Measurements from ENCODE around the gene MIF.
A peak's percentile ranks its signal among the peaks of the same experiment; 100 is the strongest.
"Not testable (repeated sequence)": the region's sequence is repeated elsewhere in the genome, so short reads cannot be mapped to it uniquely, and the experiment has no call there.

MIF gene

DNA sequence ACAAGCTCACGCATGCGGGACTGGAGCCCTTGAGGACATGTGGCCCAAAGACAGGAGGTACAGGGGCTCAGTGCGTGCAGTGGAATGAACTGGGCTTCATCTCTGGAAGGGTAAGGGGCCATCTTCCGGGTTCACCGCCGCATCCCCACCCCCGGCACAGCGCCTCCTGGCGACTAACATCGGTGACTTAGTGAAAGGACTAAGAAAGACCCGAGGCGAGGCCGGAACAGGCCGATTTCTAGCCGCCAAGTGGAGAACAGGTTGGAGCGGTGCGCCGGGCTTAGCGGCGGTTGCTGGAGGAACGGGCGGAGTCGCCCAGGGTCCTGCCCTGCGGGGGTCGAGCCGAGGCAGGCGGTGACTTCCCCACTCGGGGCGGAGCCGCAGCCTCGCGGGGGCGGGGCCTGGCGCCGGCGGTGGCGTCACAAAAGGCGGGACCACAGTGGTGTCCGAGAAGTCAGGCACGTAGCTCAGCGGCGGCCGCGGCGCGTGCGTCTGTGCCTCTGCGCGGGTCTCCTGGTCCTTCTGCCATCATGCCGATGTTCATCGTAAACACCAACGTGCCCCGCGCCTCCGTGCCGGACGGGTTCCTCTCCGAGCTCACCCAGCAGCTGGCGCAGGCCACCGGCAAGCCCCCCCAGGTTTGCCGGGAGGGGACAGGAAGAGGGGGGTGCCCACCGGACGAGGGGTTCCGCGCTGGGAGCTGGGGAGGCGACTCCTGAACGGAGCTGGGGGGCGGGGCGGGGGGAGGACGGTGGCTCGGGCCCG, at the start of gene MIF:
MIF (plus strand) TSS at position 439 of the 765 bp plus-strand sequence; CDS start at position 531, 92 bp downstream.
- peak; percentile 97 for DNase-seq

DNA sequence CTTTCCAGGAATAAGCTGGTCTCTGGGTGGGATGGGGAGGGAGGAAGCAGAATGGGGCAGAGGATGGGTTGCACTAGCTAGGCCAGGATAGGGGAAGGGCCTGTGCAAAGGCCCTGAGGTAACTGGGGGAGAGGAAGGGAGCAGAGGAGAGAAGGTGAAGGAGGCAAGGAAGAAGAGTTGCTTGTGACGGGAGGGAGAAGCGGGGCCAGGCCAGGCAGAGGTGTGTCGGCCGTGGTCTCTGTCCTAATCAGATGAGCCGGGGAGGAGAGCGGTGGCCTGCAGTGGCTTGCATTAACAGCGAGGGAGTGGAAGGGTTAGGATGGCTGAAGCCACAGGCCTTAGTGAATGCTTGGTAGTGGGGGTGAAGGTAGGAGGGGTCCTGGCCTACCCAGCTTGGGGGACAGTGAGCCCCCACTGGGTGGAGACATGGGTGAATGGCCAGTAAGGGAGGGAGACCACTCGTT, 49.4 kb upstream of the MIF start:
- DNase-seq = no peak

DNA sequence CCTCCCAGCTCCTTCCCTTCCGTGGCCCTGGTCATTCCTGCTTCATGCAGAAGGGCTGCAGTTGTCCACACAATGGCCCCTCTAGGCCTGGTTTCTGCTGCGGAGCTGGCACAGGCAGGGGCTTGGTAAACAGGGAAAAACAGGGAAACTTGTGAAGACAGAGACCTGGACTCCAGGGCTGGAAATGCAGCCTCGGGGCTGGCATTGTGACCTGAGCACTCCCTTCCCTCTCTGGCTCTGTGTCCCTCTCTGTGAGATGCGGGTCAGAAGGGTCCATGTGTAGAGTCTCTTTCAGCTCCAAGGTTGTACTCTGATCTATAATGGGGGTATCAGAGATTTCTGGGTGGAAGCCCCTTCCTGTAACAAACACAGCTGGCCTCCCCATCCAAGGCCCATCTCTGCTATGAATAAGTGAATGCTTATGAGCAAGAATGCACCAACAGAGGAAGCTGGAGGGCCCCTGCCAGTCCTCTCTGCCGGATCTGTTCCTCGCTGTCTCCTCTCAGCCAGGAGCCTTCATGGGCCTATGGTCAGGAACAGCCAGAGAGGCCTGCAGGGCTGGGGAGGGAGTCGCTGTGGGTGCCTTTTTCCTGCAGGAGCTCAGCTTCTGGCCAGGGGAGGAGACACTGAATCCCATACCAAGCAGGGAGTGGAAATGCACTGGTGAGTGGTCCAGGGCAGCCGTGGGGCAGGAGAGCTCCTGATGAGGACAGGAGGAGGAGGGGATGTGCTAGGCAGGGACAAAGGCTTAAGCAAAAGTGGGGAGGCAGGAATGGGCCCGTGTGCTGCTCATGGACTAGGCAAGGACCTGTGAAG, 48.7 kb upstream of the MIF start:
- peak; percentile 33 for DNase-seq

DNA sequence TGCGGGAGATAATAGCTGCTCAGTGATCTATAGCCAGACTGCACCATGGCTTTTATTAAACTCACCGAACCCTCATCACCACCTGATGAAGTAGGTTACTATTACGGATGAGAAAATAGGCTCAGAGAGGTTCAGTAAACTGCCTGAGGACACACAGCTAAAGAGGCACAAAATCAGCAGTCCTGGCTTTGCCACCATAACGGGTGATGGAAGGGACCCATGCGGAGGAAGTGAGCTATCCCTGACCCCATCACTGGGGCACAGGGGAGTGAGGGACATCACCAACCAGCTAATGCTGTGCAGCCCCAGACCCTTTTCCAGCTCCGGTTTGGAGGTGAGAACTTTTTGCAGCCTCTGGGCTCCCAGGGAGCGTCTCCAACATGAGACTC, 48.1 kb upstream of the MIF start:
- DNase-seq = no peak

DNA sequence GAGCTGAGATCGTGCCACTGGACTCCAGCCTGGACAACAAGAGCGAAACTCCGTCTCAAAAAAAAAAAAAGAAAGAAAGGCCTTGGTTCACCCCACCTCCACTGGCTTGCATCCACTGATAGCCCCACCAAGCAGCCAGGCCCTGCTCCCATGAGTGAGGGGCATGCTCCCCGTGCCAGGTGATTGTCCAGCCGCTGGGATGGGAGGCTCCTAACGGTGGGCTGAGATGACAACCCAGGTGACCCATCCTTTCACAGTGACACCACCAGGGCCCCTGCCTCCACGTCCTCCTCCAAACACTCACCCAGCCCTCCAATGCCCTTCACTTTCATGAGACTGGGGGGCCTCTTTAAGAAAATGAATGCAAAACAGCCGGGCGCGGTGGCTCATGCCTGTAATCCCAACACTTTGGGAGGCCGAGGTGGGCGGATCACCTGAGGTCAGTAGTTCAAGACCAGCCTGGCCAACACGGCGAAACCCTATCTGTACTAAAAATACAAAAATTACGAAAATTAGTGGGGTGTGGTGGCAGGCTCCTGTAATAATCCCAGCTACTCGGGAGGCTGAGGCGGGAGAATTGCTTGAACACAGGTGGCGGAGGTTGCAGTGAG, 46.8 kb upstream of the MIF start:
- DNase-seq = no peak

DNA sequence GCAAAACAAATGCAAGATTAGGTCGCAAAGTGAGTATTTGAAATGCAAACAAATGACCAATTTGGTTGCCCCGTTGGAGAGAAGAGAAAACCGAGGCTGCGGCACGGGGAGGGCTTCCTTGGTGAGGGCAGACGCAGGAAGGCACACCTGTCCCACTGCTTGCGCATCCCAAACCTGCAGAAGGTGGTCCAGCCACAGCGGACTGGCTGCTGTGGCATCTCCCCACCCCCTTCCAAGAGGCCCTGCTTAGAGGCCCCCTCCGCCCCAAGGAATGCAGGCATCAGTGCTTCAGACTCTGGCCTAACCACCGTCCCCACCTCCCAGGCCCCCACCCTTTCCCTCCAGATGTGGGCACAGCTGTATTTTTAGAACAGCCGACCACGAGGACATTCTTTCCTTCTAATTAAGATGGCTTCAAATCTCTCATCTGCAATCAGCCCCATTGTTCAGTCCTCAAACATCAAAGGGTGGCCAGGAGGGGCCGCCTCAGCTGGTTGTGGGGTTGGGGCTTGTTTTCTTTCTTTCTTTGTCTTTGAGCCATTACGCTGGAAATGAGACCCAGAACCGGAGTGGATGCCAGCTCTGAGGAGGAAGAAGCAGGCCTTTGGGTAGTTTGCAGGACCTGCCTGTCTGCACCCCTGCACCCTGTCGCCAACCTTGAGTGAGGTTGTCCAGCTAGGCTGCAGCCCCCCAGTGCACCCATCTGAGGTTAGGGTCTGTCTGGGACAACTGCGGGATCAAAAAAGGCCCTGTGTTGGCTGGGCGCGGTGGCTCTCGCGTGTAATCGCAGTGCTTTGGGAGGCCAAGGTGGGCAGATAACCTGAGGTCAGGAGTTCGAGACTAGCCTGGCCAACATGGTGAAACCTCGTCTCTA, 46.0 kb upstream of the MIF start:
- no peak for DNase-seq

DNA sequence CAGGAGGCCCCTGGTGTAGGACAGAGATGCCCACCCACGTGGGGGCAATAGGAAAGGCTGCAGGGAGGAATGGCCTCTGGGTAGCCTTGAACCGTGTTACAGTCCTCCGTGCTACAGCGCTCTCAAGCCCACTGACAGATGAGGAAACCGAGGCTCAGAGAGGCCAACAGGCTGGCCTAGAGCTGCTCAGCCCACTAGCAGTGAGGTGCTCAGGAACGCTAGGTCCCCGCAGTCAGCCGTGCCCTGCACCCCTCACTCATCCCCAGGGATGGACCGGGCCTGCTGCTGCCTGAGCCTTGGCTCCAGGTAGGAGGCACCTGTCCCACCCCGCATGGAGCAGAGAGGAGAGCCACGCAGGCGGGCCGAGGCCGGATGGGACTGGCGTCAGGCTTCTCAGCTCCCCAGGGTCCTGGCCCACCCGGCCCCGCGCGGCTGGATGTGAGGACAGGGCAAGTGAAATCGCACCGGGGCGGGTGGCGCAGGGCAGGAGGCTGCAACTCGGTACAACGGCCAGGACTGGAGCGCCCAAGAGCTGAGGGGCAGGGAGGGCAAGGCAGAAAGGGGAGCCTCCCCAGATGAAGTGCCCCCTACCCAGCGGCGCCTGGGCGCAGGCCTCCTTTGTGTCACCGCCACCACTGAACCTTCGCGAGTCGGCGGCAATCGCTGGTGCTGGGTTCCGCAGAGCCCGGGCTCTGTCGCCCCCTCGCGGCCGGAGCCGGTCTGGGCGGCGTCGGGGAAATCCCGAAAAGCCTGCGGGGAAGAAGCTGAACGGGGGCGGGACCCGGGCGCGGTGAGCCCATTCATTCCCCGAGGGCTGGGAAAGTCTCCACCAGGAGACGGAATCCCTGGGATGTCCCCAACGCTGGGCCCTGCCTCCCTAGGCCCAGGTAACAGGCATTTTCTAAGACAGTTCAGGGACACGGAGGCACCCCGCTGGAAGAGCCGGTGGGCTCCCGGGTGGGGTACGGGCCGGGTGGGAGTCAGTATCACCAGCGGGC, 44.9 kb upstream of the MIF start:
- DNase-seq = peak; percentile 82

DNA sequence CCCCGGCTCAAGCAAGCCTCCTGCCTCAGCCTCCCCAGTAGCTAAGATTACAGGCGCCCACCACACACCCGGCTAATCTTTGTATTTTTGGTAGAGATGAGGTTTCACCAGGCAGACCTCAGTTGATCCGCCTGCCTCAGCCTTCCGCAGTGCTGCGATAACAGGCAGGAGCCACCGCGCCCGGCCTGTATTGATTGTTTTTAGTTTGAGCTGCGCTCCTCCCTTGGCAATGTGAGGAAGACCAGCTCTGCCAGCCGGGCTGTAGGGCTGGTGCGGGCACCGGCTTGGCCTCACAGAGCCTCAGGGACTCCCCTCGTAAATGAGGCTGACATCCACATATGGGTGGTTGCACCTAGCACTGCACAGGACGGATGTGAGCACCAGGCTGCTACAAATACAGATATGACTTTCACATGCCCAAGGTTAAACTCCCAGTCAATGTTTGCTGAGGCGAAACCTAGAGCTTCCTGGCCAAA, 44.0 kb upstream of the MIF start:
- no peak for DNase-seq

DNA sequence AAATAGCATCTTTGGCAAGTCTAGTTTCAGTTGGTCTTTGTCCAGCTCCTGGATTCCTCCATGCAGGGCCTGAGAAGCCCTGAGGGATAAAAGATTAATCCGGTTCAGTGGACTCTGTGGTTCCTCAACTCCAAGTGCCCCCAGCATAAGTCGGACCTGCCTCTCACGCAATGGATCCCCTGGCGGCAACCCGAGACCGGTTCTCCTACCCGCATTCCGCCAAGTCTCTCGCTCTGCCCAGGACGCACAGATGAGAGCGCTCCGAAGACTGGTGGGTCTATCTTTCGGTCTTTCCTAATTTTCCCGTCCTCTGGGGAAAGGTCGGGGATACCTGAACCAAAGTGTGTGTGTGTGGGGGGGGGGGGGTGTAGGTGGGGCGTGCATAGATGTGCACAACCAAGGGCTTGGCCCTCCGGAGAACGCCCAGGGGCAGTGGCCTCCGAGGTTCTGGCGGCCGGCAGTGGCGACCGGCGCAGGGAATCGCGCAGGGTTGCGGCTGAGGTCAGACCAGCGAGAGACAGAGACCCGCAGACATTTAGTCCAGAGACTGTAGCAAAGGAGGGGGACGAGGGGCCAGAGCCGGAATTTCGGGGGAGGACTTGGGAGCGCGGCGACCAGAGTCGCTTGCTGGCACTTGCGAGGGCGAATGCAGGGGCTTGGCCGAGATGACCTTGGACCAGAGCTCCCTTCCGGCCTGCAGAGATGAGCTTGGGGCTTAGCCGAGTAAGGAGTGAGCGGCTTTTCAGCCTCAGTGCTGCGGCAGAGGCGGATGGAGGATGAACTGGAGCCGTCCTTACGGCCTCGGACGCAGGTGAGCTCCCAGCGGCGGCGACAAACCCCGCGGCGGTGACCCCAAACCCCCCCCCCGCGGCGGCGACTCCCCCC, 37.2 kb upstream of the MIF start:
- peak; percentile 85 for DNase-seq

DNA sequence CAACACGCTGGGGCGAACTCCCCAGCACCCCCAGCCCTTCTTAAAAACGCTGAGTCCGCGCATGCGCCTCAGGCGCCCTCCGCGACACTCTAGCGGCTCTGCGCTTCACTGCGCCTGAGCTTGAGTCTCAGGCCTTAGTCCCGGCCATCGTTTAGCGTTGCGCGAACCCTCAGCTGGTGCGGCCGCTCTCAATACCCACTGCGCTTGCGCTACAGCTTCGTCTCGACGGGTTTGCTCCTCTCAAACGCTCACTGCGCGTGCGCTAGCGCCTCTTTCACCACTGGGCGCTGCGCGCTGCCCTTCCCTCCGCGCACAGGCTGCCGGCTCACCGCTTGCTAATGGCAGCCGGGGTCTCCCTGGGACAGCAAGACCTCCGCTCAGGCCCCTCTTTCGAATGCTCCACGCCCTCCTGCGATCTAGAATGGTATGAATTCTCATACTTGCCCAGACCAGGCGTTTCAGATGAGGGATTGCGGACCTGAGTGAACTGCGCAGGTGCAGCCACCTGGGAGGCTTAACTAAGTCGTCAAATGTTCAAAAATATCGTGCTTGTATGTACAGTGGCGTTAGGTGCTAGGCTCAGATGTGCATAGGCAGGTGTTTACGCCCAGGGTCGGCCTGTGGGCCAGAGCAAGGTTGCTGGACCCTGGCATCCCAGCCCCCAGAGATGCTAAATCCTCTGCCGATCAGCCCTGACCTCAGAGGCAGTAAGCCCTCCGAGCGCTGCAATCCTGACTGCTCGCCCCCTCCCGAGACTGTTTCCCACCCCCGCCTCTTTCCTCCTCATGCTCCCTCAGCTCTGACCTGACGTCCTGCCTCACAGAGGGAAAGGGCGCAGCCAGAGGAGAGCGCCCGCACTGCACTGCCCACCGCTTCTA, 36.3 kb upstream of the MIF start, which contains the start of gene SLC2A11:
SLC2A11 (plus strand) TSS at position 270 of the 878 bp plus-strand sequence; CDS start at position 395, 125 bp downstream.
- peak; percentile 99 for DNase-seq

DNA sequence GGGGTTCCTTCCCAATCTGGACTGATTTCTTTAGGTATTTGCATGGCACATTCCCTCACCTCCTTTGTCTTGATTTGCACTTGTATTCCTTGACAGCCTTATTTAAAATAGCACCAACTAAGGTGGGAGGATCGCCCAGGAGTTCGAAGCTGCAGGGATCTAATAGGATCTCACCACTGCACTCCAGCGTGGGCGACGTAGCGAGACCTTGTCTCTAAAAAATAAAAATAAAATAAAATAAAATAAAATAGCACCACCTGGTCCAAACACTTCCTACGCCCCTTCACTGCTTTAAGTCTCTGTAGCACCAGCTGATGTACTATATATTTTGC, 35.7 kb upstream of the MIF start:
- no peak for DNase-seq

DNA sequence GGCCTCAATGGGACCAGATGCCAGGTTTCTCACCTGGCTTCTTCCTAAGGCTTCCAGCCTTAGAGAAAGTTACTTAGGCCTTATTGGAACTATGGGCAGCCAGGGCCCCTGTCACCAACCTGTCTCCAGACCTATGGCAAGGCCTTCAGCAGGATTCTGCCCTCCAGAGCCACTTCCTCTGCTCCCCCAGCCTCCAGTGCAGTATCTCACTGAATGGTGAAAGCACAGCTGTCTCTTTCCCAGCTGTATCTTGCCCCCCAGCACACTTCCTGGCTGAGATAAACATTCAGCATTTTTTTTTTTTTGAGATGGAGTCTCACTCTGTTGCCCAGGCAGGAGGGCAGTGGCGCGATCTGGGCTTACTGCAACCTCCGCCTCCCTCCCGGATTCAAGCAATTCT, 35.0 kb upstream of the MIF start:
- no peak for DNase-seq

DNA sequence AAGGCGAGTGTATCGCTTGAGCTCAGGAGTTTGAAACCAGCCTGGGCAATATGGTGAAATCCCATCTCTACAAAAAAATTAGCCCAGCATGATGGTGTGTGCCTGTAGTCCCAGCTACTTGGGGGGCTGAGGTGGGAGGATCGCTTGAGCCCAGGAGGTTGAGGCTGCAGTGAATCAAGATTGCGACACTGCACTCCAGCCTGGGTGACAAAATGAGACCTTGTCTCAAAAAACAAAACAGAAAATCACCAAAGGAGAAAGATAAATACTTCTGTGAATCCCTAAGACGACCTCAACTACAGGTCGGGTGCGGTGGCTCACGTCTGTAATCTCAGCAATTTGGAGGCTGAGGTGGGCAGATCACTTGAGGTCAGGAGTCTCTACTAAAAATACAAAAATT, 34.0 kb upstream of the MIF start:
- not testable (repeated sequence) for DNase-seq

DNA sequence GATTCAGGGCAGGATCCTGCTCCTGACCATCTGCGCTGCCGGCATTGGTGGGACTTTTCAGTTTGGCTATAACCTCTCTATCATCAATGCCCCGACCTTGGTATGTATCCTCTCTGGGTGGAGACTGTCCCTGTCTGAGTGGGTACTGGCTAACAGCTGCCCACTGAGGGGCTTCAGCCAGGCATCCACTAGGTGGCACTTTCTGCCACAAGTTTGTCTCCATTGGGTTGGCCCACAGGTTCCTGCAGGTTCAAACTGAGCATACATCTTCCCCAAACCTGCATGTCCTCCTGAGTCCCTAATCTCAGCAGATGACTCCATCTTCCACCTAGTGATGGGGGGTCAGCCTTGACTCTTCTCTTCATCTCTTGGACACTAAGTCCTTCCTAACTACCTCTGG, 32.1 kb upstream of the MIF start:
- peak; percentile 73 for DNase-seq

DNA sequence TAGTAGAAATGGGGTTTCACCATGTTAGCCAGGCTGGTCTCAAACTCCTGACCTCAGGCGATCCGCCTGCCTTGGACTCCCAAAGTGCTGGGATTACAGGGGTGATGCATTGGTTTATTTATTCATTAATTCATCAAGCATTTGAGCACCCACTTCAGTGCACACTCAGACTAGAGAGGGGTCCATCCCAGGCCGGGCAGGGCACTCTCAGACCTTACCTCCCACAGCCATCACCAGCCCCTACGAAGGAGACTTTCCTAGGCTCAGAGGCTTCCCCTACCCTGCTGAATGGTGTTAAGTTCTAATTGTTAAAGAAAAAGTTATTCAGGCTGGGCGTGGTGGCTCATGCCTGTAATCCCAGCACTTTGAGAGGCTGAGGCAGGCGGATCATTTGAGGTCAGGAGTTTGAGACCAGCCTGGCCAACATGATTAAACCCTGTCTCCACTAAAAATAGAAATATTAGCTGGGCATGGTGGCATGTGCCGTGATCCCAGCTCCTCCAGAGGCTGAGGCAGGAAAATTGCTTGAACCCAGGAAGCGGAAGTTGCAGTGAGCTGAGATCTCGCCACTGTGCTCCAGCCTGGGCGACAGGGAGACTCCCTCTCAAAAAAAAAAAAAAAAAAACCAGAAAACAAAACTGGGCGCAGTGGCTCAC, 29.6 kb upstream of the MIF start:
- DNase-seq = not testable (repeated sequence)

DNA sequence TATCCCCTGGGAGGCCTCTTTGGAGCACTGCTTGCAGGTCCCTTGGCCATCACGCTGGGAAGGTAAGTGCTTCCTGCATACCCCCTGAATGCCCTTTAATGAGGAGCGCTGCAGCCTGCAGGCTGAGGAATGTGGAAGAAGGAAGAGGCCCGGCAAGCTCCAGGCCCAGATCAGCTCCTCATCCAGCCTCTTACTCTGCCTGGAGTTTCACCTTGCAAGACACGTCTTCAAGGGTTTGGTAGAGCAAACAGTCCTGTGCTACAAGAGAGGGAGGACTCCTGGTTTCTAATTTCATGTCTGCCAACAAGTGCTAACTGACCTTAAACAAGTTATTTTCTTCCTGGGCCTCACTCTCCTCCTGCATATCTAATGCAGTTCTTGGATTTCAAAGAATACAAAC, 25.6 kb upstream of the MIF start:
- no peak for DNase-seq

DNA sequence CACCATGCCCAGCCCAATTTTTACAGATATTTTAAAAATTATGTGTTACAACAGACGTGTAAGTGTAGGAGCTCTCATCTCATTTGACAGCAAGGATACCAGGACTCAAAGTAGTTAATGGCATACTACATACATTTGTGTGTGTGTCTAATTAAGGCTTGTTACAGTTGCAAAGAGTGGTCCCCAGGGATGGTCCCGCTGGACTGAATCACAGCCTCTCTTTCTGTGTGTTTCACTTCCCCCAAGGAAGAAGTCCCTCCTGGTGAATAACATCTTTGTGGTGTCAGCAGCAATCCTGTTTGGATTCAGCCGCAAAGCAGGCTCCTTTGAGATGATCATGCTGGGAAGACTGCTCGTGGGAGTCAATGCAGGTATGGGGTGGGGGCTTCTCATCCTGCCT, 19.3 kb upstream of the MIF start:
- DNase-seq = no peak

DNA sequence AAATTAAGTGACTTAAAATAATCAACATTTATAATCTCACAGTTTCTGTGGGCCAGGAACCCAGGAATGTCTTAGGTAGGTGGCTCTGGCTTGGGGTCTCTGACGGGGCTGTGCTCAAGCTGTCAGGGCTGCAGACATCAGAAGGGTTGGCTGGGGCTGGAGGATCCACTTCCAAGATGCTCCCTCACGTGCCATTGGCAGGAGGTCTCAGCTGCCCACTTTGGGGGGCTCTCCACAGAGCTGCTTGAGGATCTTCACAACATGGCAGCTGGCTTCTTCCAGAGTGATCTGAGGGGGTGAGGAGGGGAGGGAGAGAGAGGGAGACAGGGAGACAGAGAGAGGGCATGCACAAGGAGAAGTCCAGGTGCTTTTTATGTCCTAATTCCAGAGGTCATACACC, 18.4 kb upstream of the MIF start:
- DNase-seq = no peak

DNA sequence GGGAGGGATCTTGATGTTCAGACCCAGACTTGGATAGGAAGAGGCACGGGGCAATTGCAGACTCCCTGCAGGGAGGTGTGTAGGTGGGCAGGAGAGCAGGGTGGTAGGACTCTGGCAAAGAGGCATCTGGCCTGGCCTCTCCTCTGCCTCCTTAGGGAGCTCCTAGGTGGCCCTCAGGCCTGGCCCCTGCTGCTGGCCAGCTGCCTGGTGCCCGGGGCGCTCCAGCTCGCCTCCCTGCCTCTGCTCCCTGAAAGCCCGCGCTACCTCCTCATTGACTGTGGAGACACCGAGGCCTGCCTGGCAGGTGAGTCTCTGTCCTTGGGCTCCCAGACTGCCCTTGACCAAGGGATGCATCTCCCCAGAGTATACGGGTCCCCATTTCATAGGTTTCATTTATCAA, 16.6 kb upstream of the MIF start:
- no peak for DNase-seq
